Endometrial microvascular endothelial cells (primary cell): ENCODE data around the gene OPRL1. TPM values are rescaled to one million over a fixed set of nuclear protein-coding genes. Genes with fewer than 3 reads are reported as not detected.

Source experiments
- in situ Hi-C: cut with HindIII; loops from 2 replicates; pipeline ENCODE4 v1.10.0; 2017; ENCODE audit warnings: low sequenced_read_pairs, low pct_unique_long_range_greater_than_20kb; ENCODE audit errors: inconsistent ontology term
- total RNA-seq: library from RNA; depleted of rRNA; stranded (reverse); fragments of >200 nt; gene quantifications from one replicate; pipeline ENCODE4 v1.2.3, GENCODE V29; 2015; ENCODE audit errors: inconsistent ontology term

The OPRL1 gene
- total RNA-seq, 1 donor from 2014 or later = not detected

DNA sequence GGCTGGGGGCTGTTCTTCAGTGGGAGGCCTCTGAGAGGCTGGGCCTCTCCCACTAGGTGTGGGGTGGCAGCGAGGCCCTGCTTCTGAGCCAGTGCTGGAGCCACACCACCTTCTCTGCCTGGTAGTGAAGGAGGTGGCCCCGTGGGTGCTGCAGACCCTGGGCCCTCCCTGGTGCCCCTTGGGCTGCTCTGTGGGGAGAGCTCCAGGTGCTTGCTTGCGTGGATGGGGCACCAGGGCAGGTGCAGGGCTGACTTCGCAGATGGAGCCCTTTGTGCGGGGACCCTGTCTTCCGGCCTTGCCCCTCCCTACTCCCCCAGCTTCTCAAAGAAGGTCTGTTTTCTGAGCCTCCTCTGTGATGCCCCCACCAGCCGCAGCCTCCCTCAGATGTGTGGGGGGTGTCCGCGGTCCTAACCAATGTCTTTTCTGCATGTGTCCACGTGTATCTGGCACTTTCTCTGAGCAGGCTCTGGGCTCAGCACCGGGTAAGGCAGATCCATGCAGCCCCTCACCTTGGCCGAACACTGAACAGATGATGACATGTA lies 67.1 kb downstream of the OPRL1 start:
- in situ Hi-C loops = no loop called here

DNA sequence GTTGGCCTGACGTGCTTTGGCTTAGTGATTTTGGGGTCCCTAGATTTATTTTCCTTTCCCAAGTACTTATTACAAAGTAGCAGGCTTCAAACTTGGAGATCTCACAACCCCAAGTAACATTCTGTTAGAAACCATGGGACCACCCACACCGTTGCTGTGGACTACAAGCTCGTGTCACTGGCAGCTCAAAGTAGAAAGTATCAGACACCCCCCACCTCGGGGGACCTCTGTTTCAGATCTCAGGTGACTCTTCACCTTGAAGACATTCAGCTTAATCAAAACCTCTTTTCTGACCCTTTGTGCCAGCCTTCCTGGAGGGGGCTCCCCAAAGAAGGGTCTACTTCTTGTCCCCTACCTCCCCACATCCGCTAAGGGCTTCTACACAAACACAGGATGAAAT lies 68.7 kb downstream of the OPRL1 start:
- in situ Hi-C loops = no loop called here

DNA sequence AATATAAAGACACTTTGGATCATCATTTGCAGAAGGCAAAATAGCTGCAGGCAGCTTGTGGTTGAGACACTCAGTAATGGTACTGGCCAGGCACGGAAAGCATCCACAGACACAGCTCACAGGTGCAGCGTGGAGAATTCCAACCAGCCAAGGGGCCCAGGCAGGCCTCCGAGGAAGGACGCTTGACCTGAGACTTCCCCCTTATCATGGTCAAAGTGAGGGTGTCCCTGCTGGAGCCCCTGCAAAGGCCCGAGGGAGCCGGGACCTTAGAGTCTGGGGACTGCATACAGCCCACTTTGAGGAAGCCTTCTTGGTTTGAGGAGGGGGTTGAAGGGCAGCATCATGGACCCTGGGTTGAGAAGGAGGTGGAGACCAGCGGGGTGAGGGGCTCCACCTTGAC lies 69.3 kb downstream of the OPRL1 start:
- in situ Hi-C loops = no loop called here

DNA sequence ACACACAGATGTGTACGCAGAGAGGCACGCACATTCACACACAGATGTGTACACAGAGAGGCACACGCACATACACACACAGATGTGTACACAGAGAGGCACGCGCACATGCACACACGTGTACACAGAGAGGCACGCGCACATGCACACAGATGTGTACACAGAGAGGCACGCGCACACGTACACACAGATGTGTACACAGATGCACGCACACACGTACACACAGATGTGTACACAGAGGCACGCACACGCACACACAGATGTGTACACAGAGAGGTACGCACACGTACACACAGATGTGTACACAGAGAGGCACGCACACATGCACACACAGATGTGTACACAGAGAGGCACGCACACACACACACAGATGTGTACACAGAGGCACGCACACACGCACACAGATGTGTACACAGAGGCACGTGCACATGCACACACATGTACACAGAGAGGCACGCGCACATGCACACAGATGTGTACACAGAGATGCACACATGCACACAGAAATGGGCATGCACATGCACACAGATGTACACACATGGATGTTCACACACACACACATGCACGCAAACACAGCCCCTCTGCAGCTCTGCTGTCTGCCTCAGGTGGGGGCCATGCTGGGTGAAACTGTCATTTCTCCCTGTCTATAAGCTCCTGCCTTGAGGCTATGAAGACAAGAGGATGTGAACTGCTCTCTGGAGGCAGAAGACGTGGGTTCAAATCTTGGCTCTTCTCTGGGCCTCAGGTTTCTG lies 70.1 kb downstream of the OPRL1 start:
- in situ Hi-C loops = no loop called here

Other genes with a start within 250 kb of the OPRL1 start
- gene ZBTB46, start 248.8 kb upstream of the OPRL1 start, total RNA-seq = not detected
- gene ABHD16B, start 218.6 kb upstream of the OPRL1 start, total RNA-seq = not detected
- 174 TPM for gene TPD52L2, start 214.8 kb upstream of the OPRL1 start, total RNA-seq
- 76.7 TPM for gene DNAJC5, start 185.0 kb upstream of the OPRL1 start, total RNA-seq
- 19.3 TPM for gene UCKL1, start 123.7 kb upstream of the OPRL1 start, total RNA-seq
- gene ZNF512B, start 110.2 kb upstream of the OPRL1 start, total RNA-seq = 18.3 TPM
- 0.09 TPM for gene SAMD10, start 100.4 kb upstream of the OPRL1 start, total RNA-seq
- gene PRPF6, start 99.0 kb upstream of the OPRL1 start, total RNA-seq = 46.9 TPM
- gene C20orf204, start 43.9 kb upstream of the OPRL1 start, total RNA-seq = 0.93 TPM
- gene SOX18, start 30.4 kb upstream of the OPRL1 start, total RNA-seq = 0.37 TPM
- 7.2 TPM for gene TCEA2, start 16.9 kb upstream of the OPRL1 start, total RNA-seq
- 10.8 TPM for gene RGS19, start 564 bp upstream of the OPRL1 start, total RNA-seq
- not detected for gene LKAAEAR1, start 4.3 kb downstream of the OPRL1 start, total RNA-seq
- not detected for gene NPBWR2, start 27.5 kb downstream of the OPRL1 start, total RNA-seq
- gene MYT1, start 84.4 kb downstream of the OPRL1 start, total RNA-seq = not detected
- gene PCMTD2, start 175.7 kb downstream of the OPRL1 start, total RNA-seq = 33.6 TPM